Cerebellar cortex (tissue), 1 donor: ENCODE results near the gene ARPC1A.
A peak's percentile ranks its signal among the peaks of the same experiment; 100 is the strongest.

Experiments used
- DNase-seq: peaks from one replicate; pipeline ENCODE4 v3.0.0-alpha.2; 2015; ENCODE audit warnings: low spot score

Gene ARPC1A

GRCh38 chr7:99390941-99391602, 65.4 kb downstream of the ARPC1A start:
- DNase-seq, result no peak

- DNase-seq, result no peak
These were observed 66.3 kb downstream of the ARPC1A start for GRCh38 chr7:99392046-99392445.

GRCh38 chr7:99392659-99393354, 67.1 kb downstream of the ARPC1A start:
- DNase-seq, result peak; percentile 77

- peak; percentile 60 for DNase-seq
These were observed 67.9 kb downstream of the ARPC1A start for GRCh38 chr7:99393355-99394187.

DNA sequence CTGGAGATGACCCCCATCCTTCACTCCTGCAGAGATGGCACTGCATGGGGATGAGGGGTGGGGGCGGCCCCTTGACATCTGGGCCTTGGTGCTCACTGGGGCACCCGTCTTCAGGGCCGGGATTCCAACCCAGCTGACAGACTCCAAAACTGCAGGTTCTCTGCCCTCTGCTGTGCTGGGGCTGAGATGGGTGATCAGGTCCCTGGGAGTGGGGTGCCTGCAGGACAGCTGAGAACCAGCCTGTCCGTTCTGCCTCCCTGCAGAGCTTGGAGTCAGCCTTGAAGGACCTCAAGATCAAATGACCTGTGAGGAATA, 68.4 kb downstream of the ARPC1A start:
- no peak for DNase-seq

DNA sequence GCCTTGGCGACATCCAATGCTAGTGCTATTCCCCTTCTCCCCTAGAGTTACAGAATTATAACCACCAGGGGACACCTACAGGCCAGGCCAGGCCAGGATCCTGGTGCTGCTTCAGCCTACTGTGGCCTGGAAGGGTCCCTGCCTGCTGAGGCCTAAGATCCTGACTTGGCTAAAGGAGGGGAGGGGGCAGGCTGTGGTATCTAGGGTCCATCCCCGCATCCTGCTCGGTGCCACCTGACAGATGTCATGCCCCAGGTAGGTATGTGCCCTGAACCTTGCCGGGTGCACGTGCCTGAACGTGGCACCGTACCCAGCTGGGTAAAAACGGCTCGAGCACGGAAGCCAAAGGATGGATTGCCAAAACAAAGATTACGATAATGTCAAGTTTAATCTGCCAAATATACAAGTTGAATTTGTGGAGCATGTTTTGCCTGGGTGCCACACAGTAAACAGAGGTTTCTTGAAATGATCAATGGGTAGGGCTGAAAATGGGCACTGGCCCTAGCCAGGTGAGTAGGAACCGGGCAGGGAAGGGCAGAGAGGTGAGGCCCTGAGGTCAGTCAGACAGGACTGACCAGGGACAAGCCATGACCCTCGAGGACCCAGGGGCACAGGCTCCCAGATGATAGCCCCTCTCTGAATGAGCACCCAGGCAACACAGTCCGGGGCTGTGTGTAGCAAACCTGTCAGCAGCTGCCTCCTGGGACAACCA, 70.1 kb downstream of the ARPC1A start:
- peak; percentile 20 for DNase-seq

GRCh38 chr7:99396418-99397296, 71.0 kb downstream of the ARPC1A start:
- DNase-seq, result no peak

DNA sequence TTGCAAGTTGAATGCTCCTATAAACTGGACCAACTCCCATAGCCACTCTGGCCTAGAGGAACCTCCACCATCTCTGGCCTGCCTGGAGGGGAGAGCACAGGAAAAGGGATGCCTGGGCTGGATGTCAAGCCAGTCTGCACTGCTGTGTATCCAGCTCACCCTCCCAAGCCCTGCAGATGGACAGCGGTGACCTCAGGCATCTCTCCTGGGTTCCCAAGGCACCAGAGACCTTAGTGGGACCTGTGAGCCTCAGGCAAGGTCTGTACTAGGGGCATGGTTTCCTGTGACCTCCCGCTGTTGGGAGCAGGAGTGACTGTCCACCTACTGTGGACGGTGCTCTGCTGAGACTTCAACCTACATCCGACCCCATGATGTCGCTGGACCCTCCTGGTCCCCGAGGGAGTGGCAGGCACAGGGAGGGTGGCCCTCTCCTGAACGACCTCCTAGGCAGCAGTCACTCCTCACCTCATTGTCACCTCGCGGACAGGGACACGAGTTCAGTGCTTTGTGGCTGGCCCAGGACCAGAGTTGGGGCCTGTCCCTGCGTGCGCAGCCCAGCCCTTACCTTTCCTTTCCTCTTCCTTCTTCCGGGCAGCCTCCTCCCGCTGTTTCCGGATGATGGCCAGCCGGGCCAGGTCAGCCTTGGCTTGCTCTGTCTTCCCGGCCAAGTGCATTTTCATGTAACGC, 71.7 kb downstream of the ARPC1A start:
- DNase-seq, result peak; percentile 25

GRCh38 chr7:99398891-99399445, 73.3 kb downstream of the ARPC1A start:
- DNase-seq, result no peak

DNA sequence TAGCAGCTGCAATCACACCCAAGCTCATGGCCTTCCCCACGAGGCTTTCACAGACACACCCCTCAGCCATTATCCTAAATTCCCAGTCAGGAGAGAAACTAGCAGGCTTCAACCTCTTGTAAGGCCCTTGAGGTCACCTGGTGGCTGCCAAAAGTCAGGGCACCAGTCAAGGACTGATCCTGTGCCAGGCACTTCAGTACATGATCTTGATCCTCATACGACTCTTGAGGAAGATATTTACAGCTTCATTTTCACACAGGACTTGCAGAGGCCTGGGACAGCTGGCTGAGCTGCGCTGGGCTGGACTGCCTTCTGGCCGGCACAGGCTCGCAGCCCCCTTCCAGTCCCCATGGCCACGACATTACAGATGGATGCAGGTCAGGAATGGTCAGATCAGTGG, 73.9 kb downstream of the ARPC1A start:
- DNase-seq, result no peak

DNA sequence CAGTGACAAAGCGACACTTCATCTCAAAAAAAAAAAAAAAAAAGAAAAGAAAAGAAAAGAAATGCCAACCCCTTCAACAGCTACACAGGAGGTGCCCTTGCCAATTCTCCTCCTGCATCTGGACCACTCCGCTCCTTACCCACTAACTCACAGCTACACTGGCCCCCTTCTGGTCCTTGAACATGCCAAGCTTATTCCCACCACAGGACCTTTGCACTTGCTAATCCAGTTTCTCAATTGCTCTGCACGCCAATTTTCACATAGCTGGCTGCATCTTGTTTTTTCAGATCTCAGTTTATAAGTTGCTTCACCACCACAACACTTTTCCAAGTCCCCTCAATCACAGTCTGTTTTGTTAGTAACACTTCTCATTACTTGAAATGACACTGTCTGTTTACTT, 77.2 kb downstream of the ARPC1A start:
- DNase-seq, result no peak

GRCh38 chr7:99403764-99404163, 78.1 kb downstream of the ARPC1A start:
- no peak for DNase-seq

DNA sequence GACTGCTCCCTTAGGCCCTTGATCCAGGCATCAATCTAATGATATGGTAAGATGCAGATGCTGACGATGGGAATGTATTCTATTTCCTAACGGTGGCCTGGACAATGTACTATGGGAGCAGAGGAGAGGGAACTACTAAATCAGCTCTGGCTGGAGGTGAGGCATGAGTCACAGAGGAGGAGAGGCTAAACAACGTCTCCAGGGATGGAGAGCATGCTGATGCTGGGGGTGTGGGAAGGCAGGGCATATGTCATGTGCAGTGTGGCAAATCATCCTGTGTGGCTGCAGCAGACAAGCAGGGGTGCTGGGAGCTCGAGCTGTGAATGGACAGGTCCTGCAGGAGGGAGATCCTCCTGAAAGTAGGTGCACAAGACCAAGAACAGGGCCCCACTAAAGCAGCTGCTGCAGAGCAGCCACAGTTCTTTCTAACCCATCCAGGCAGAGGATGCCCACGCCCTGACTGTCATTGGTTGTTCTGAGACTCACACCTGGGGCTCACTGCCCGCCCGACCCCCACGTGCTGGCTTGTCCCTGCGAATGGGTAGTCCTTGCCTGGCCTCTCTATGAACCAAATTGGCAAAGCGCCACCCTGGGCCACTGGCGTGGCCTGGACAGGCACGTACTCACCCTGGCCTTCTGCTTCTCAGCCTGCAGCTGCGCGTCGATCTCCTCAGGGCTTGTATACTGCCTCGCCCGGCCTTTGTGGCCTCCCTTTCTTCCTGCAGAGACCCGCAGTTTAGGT, 78.7 kb downstream of the ARPC1A start:
- no peak for DNase-seq

DNA sequence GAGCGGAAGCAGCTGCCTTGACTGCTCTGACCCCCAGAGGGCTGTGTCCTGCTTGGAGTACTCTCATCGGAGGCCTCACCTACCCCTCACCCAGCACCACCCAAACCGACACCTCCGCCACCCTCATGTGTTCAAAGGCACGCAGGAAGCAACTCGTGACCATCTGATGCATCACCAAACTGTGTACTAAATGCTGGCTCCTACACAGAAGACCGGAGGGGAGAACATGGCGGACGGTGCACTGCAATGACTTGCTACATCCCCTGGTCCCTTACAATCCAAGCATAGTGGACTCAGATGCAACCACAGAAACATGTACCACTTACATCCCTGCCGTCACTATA, 79.3 kb downstream of the ARPC1A start:
- DNase-seq, result no peak

DNA sequence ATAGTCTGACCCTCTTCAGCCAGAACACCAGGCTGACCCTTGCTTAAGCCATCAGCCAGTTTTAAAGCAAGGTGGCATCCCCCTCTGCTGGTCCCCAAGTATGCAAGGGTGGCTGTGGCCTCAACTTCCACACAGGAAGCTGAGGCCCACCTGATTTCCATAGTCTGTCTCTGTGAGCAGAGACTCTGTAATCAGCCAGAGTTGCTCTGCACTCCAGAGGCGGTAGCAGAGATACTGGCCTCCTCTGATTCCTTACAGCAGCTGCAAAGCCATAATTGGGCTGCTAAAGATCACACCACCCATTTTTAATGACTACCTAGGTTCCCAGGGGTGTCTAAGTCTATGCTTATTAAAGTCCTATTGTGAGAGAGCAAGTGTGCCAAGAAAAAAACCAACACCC, 80.9 kb downstream of the ARPC1A start:
- DNase-seq, result no peak

DNA sequence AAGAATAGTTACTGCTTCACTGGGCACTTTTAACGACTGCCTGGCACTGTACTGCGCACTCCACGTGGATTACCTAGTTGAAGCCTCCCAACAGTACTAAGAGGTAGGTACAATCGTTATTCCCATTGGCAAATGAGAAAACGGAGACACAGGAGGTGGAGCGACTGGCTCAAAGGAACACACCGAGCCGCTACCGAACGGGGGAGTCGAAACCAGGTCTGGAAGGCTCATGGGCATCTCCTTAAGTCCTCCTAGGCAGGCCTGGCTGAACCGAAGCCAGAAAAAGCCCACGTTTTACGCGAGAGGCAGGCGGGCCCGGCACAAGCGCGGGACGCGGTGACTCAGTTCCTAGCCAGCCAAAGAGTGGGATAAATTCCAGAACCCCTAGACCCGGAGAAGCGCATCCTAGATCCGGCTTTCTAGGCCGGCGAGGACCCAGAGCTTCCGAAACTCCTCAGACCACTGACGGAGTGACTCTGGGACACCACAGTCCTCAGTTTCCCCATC, 82.2 kb downstream of the ARPC1A start:
- peak; percentile 24 for DNase-seq

DNA sequence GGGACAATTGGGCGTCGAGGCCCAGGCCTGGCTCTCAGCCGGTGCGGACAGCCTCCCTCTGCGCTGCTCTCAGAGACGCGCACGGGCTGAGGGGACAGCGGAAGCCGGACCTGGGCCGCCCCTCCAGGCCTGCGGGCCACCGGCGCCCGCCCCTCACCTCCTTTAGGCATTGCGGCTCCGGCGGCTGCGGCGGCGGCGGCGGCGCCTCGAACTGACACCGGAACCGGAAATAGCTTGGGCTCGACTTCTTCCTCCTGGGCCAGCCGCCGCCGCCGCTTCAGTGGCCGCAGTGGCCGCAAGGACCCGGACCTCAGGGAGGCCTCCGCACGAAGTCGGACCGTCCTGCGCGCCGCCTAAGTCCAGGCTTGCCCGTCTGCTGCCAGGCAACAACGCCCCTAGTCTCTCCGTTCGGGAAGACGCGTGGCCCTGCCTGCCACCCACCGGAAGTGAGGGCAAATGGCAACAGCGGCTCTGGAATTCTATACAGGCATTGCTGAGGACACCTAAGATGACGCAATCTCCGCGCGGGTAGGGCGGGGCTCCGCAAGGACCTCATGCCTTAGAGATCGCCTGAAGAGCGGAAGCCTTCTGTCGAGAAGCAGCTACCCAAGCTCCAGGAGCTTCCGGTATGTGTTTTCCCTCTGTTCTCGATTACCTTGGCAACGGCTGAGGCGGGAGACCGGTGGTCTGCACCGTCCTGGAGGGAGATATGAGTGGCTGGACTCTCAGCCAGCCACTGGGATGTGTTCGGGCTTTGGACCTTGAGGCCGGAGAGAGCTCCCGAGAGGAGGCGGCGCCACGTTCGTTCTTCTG, 82.9 kb downstream of the ARPC1A start, which contains the start of the genes BUD31 and PDAP1:
Gene BUD31 (plus strand): TSS at position 591 of the 813 bp plus-strand sequence. CDS start 2,124 bp downstream, outside the sequence.
Gene PDAP1 (minus strand): TSS at position 219 of the 813 bp plus-strand sequence. CDS start 49 bp downstream, at position 170.
- DNase-seq, result peak; percentile 96

- DNase-seq, result no peak
These were observed 83.5 kb downstream of the ARPC1A start for GRCh38 chr7:99409192-99409572.

- no peak for DNase-seq
These were observed 84.1 kb downstream of the ARPC1A start for GRCh38 chr7:99409806-99410205.
